HG03139 (cell line): ENCODE data around the gene DDX10.
A peak's percentile ranks its signal among the peaks of the same experiment; 100 is the strongest.
"Not testable (repeated sequence)": the region's sequence is repeated elsewhere in the genome, so short reads cannot be mapped to it uniquely, and the experiment has no call there.

ENCODE experiments used
- ATAC-seq: cut with Tn5 transposase; IDR thresholded peaks from one replicate; pipeline ENCODE4 v1.9.1; 2021; ENCODE audit not compliant: unreplicated experiment

The DDX10 gene

DNA sequence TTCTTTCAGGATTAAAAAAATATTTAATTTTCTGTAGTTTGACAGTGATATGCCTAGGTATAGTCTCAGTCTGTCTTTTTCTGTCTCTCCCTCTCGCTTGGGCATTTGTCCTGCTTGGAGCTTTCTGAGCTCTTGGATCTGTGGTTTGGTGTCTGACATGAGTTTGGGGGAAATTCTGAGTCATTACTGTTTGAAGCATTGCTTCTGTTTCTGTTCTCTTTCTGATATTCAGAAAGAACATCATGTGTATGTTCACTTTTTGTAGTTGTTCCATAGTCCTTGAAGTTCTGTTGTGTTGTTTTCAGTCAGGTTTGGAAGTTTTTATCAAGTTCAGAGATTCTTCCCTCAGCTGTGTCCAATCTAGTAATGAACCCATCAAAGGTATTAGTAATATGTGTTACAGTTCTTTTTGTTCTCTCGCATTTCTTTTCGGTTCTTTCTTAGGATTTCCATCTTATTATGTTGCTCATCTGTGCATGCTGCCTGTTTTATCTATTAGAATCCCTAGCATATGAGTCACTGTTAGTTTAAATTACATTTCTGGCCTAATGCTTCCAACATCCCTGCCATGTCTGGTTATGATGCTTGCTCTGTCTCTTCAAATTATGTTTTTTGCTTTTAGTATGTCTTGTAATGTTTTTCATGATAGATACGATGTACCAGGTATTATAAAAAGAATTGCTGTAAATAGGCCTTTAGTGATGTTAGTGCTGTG, 48.4 kb downstream of the DDX10 start:
- no peak for ATAC-seq

DNA sequence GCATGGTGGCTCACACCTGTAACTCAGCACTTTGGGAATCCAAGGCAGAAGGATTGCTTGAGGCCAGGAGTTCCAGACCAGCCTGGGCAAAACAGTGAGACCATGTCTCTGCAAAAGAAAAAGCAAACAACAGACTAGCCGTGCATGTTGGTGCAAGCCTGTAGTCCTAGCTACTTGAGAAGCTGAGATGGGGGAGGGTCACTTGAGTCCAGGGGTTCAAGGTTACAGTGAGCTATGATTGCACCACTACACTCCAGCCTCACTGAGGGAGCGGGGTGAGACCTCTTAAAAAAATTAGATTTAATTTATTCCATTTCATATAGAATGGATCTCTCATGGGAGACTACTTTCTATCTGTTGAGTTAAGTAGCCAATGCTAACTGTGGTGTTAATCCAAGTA, 50.4 kb downstream of the DDX10 start:
- ATAC-seq, result no peak

DNA sequence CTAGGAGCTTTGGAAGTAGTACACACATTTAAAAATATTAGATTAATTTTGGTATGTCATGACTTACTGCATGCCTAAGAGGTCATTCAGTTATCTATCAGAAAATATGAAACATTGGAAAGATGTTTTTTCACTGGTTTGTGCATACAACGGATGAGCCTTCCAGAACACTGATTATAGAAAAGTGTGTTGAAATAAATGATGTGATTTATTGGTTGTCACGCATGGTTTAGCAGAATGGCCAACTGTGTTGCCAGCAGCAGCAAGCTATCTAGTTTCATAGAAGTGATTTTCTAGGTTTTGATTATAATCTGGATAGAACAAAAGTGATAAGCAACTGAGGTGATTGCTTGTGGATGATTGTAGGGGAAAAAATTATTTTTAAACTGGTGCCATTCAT, 53.6 kb downstream of the DDX10 start:
- no peak for ATAC-seq

DNA sequence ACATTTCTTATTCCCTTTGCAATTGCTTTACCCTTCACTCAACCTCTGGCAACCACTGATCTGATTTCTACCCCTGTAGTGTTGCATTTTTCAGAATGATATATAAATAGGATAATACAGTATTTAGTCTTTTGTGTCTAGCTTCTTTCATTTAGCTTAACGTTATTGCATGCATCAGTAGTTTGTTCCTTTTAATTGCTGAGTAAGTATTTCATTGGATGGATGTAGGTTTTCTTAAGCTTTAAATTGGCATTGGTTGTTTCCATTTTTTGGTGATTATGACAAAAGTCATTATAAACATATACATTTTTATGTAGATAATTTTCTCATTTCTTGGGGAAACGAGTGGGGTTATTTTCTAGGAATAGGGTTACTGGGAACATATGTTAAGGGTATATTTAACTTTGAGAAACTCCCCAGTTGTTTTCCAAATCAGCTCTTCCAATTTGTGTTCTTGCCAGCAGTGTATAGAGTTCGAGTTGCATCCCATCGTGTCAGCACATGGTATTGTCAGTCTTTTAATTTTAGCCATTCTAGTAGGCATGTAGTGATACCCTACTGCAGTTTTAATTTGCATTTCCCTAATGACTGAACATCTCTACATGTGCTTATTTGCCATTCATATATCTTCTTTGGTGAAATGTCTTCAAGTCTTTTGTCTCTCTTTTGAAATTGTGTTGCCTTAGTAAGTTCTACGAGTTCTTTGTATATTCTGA, 60.3 kb downstream of the DDX10 start:
- no peak for ATAC-seq

DNA sequence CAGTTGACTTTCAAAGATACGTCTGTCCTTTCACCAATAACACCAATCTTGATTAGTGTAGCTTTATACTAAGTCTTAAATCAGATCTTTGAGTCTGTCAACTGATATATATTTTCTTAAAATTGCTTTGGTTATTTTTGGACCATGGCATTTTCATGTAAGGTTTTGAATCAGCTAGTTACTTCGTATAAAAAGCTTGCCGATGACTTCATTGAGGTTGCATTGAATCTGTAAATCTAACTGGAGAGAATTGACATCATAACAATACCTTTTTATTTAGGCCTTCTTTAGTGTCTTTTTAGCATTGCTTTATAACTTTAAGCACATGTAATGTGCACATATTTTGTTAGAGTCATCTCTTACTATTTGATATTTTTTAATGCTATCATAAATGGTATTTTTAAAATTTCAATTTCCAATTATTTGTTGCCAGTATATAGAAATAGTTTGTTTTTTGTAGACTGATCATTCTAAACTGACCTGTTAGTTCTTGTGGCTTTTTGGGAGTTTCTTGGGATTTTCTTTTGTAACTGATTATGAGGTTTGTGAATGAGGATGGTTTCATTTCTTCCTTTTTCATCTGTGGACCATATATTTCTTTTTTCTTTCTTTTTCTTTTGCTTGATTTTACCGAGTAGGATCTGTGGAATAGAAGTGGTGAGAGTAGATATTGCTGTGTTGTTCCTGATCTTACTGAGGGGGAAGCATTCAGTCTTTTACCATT, 61.4 kb downstream of the DDX10 start:
- ATAC-seq, result no peak

DNA sequence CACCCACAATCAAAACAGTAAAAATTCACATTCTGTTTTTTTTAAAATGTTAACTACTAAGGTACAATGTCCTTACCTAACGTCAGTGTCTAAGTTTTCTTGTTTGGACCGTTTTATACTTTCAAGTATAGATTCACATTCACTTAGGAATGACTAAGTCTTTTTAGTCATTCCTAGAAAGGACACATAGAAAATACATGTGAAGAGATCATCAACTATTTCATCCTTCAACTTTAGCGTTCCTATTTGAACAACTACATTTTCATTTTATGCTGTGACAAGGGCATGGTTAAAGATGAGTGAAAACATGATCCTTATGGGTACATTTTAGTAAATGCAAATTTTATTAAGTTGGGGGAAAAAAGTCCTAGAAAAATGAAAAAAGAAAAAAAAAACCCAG, 62.8 kb downstream of the DDX10 start:
- no peak for ATAC-seq

DNA sequence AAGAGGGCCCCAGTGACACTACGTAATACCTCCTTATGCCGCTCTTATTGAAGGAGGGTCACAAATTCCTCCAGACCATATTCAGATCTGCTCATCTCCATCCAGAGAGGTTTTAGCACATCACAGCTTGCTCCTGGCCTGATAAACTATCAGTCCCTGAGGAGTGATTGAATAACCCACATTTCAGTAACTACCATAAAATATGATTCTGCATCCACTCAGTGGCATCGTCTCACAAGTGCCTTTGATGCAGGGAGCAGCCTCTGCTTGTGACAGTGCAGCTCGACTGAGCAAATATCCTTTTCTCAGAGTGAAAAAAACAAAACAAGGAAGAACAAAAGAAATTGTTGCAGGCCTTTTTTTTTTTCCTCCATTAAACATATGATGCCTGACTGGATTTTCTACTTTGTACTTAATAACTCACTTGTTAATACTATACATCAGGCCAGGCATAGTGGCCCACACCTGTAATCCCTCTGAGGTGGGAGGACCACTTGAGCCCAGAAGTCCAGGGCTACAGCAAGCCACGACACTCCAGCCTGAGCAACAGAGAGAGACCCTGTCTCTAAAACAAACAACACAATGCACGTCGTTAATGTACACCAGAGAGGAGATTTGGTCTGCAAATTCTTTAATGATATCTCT, 64.5 kb downstream of the DDX10 start:
- no peak for ATAC-seq

DNA sequence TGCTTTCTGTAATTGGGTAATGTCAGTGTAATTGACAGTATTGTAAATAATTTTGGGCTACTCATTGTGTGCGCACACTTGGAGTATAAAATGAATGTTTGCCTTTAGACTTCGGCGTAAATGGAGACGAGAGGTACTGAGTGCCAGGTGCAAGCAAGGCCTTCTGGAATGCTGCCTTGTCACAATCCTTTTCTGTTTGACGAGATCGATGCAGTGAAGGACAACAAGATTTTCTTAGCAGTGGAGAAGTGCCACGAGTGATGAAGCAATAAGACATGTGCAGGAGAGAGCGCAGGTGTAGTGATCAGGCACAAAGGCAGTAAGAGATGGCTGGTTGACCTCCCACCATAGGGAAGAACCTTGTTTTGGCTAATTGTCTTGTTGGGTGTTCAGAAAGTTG, 67.5 kb downstream of the DDX10 start:
- no peak for ATAC-seq

DNA sequence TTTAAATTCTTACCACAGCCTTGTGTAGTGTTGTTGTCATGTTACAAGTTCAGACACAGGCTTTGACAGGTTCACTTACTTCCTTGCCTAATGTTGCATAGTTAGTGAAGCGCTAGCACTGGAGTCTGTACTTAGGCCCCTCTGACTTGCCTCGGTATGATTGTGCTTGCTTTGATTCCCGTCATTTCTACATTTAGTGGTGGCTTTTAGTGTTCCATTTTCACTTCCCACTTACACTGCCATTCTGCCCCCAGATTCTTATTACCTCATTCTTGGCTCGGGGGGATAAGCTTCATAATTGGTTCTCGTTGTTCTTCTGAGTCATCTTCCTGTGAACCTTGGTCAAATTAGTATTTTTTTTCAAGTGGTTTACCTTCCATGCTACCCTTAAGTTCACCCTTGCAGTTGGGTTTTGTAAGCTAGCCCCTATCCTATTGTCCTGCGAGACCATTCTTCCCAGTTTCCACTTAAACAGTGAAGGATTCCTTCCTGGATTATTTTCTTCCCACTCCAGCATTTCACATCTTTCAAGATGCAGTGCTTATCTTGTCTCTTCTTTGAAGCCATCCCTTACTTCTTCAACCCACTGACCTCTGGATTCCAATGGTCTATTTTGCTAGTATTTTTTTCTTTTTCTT, 68.7 kb downstream of the DDX10 start:
- peak; percentile 94 for ATAC-seq

DNA sequence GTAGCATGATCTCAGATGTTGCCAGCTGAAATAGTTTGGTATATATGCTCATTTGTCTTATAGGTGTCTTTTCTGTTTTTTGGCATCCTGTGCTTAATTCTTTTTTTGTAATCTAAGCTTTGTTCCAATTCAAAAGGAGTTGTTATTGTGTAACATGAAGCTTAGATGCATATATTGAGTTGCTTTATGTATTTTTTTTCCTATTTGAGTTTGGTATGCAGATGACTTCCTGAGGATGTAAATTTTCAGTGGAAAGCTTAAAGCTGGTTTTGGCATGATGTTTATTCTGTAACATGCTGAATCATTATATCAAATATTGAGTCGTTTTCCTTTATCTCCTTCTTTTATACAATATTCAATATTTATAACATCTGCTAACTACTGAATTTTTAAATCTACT, 69.4 kb downstream of the DDX10 start:
- ATAC-seq, result no peak

DNA sequence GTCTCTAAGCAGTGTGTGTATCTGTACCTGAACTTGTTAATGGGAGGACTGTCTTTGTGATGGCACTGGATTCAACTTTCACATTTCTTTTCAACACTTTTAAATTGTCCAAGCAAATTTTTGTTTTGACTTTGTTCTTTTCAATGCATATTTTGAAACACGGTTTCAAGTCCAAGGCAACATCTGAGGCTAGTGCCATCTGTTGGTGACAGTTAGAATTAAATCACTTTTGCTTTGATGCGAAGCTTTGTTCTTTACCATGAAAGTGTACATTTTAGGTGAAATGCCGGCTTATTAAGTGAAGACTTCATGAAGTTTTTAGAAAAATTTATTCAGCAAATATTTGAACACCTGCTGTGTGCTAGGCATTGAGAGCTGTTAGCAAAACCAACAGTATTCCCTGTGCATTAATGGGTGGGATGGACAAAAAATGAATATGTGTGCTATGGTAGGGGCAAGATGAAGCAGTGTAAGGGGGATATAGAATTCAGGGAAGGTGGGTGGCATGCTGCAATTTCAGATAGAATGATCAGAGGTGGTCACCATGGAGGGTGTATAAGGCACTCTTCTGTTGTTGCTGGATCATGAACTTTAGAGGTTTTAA, 70.2 kb downstream of the DDX10 start:
- no peak for ATAC-seq

DNA sequence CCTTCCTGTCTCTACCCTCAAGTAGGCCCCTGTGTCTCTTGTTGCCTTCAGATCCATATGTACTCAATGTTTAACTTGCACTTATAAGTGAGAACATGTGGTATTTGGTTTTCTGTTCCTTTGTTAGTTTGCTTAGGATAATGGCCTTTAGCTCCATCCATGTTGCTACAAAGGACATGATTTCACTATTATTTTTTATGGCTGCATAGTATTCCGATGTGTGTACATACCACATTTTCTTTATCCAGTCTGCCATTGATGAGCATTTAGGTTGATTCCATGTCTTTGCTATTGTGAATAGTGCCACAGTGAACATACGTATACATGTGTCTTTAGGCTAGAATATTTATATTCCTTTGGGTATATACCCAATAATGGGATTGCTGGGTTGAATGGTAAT, 75.3 kb downstream of the DDX10 start:
- not testable (repeated sequence) for ATAC-seq

DNA sequence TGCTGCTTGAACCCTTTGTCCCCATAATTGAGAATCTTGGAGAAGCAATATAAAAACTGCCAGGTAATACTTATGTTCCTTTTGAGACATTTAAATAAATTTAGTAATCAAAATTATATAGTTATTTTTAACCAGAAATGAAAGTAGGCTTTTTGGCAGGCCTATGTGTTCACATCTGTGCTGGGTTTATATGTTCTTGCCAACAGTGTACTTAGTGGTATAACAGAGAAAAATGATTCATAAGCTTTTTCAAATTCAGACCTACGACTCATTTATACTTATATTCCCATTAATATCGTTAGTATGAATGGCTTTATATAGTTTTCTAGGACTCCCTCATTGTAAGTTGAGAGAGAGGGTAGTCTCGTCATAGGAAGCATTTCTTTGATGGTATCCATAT, 79.0 kb downstream of the DDX10 start:
- no peak for ATAC-seq

DNA sequence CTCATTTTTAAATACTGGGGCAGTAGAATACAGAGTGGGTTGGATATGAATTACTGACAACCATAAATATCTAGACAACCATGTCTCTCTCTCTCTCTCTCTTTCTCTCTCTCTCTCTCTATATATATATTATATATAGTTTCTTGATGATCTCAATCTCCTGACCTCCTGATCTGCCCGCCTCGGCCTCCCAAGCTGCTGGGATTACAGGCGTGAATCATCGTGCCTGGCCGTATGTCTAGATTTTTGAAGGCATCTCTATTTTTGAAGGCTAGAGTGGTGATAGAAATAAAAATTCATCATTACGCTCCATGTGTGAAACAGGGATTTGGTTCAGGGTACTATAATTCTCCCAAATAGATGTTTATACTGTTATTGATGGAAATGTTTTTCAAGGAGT, 84.1 kb downstream of the DDX10 start:
- ATAC-seq, result no peak

DNA sequence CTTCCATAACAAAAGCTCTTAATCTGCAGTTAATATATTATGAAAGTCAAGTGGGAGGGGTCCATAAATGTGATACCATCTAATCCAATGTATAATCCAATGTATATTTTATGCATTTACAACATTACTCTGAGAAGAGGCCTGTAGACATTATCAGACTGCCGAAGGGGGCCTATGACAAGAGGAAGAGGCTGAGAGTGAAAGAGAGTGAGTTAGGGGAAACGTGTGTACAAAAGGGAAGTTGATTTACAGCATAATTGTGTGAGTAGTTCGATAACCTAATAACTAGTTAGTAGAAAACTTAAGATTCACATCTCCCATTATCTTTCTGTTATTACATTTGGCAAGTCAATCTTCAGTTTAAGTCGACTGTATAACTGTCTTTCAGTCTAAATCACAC, 86.6 kb downstream of the DDX10 start:
- ATAC-seq, result peak; percentile 52

DNA sequence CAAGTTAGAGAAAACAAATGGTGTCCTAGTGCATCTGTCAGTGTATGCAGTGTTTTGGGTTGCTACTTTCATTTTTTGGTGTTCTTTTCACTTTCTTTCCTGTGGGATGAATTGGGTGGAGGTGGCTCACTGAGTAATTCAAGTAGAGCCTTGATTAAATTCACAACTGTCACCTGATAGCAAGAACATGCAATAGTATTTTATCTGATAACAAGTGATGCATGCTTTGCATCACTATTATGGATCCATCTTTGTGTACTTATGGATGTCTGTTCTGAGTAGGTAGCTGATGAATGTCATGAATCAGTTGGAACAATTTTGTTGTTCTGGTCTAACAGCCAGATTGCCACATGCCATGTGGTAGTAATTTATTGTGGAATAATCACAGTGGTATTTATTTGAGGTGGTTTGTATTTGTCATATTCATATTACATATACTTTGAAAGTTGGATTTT, 87.5 kb downstream of the DDX10 start:
- no peak for ATAC-seq

DNA sequence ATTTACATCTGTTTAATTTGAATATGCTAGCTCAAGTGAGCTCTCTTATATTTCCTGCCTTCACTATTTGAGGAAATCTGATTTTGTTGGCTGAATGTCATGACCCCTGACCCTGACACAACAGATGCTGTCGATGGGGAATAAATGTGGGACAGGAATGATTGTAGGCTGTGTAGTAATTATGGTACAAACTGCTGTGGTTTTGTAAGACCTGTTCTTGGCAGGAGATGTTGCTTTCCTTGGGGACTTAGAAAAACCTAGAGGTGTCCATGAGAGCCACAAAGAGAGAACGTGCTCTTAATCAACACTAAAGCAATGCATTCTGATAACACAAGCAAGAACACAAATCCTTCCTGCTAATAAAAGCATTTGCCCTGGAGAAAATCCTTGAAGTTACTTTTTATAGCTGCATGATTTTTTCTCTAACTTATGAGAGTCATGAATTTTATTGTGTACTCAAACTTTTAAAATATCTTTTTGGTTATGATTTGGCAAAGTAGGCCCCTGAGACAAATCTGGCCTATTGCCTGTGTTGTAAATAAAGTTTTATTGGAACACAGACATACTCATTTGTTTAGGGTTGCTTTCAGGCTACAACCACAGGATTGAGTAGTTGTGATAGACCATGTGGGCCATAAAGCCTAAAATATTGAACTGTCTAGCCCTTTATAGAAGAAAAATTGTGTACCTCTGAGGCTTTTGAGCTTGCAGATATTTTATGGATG, 90.2 kb downstream of the DDX10 start:
- no peak for ATAC-seq

DNA sequence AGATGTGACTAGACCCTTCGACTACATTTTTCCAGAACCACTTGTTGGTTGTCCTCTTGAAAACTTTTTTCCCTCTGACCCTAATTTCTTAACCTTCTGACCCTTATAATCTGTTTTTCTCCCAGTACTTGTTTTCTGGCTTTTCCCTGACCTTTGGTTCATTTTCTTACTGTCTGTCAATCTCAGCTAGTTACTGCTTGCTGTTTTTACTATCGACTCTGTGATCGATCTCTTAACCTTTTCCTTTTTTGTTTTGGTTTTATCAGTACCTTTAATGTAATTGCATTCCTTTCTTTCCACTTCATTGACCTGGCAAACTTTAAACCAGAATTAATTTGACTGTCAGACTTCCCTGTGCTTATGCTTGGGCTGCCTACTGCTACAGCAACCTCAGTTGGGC, 92.8 kb downstream of the DDX10 start:
- ATAC-seq, result no peak

DNA sequence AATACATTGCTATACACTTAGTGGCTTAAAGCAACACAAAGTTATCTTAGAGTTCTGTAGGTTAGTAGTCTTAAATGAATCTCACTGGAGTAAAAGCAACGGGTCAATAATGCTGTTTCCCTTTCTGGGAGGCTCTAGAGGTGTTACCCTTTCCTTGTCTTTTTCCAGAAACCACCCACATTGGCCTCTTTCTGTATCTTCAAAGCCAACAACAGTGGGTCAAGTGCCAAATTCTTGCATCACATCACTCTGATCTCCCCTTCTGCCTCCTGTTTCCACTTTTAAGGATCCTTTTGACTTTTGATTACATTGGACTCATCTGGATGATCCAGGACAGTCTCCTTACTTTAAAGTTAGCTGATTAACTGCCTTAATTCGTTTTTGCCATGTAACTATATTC, 93.6 kb downstream of the DDX10 start:
- no peak for ATAC-seq

DNA sequence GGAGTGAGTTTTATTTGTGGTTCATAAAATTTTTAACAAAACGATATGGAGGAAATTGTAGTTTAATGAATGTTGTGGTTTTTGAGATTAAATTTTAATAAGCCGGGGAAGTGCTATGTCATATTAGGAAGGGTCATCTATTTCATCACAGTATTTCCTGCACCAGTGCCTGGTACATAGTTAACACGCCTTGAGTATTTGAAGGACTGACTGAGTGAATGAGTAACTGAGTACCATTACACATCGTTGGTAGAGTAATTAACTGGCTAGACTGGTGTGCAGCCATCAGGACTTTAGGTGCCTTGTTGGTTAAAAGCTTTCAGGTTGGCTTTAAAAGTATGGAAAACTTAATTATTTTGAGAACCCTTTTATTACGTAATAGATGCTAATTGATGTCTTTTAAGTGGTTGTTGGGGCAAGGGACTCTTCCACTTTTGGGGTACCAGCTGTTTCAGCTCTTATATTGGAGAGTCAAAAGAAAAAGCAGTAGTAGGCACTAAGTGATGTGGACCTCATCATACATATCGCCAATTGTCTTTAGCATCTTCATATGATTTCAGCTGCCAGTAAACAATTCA, 101.8 kb downstream of the DDX10 start:
- no peak for ATAC-seq
